Bone marrow (tissue), 2 donors: ENCODE results near the gene PCDH1.
A peak's percentile ranks its signal among the peaks of the same experiment; 100 is the strongest.

Experiments
- DNase-seq, 2 donors: peaks; one replicate each; lab custom pipeline; 2025; lab: John Stamatoyannopoulos, UW

The PCDH1 gene

DNA sequence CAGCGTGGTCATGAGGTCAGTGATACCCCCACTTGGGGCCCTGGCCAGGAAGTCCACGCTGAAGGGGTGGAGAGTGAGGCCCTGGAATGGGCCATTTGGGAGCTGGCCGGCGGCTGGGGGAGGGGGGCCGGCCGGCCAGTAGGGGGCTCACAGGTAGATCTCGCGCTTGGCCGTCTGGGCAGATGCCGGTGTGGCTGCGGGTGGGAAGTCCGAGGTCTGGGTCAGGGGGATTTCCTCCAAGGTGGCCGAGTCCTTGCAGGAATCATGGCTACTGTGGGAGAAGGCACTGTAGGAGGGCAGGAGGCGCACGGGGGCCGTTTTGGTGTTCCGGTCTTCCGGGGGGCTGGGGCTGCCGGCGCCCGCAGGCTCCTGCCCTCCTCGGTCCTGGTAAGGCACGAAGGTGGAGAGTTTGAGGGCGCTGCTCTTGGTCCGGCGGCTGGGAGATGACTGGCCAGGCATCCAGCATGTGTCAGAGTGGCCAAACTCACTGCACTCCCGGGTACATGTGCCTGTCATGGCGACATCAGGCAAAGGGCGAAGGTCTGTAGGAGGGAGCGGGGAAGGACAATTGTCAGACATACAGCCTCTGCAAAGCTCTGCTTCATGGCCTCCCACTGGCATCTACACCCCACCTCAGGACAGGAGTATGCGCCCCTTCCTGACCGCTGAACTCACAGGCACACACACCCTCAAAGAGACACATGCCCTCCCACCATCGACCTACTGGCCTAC lies 24.1 kb downstream of the PCDH1 start:
- DNase-seq, result no peak

DNA sequence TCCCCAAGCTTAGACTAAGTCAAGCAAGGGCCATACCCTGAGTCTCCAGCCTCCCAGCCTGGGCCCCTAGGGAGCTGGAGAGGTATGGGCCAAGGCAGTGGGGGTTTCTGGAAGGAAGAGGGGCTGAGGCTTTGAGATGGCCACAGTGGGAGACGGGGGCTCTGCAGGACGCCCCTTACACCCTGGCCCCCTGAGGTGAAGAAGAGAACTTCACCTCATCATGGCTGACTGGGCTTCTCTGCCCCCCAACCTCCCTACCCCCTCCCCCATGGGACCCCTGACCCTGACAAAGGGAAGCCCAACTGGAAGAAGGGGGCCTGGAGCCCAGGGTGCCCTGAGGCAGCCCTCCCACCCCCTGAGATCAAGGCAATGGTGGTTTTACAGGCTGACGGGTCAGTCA lies 25.8 kb downstream of the PCDH1 start:
- DNase-seq, result no peak

DNA sequence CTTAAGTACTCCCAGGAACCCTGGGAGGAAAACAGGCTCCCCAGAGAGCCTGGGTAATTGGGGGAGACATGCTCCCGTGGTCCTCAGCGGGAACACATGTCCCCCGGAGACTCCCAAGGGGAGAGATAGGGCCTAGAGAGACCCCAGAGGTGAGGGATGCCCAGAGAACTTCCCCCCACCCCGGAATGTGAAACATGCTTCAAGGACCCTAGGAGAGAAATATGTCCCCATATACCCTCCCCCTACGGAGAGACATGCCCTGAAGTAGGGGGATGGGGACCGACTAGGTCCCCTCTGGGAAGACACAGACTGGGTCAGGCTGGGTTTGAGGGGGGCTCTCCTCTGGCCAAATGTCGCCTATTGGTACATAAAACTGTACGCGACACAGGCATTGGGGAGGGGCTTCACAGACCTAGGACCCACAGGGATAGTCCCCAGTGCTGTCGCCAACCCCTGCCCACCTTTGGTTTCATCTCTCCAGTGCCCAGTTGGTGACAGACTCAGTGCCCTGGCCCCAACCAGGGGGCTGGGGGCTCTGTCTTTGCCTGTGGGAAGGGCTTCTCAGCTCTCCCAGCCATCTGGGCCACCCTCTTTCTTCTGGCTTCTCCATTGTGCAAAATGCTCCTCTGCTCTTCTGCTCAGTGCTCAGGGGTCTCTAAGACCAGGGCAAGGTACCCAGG lies 26.9 kb downstream of the PCDH1 start:
- no peak for DNase-seq

DNA sequence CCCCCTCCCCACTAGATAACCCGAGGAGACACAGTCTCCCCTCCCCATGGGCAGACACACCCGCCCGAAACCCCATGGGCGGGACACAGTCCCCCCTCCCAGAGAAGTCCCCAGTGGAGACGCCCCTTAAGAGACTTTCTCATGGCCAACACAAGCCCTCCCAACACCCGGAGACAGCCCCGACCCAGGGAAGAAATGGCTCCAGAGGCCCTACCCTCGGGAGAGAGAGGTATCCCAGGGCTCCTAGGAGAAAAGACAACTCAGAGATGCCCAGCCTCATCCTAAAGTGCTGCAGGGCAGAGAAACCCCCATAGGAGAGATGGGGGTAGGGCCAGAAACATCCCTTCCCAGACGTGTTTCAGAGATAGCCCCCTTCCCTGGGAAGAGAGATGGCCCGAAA lies 27.4 kb downstream of the PCDH1 start:
- DNase-seq, result no peak

DNA sequence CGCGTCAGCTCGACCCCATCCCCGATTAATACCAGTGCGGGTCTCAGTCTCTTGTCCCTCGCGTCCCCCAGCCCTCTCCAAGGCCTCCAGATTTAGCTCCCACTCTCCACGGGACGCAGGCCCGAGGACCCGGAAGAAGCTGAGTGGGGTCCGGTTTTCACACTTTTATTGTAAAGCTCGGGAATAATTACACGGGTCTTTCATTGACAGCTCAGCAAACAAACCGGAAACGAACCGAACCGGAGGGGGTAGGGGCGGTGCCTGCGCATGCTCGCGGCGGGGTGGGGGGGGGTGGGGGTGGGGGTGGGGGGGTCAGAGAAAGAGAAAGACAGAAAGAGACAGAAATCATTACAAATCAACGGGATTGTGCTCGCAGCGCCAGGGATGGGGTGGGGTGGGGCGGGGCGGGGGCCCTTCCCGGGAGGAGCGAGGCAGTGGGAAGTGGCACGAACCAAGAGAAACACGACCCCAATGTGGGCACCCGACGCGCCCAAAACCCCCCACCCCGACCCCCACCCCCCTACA lies 27.9 kb downstream of the PCDH1 start:
- no peak for DNase-seq

DNA sequence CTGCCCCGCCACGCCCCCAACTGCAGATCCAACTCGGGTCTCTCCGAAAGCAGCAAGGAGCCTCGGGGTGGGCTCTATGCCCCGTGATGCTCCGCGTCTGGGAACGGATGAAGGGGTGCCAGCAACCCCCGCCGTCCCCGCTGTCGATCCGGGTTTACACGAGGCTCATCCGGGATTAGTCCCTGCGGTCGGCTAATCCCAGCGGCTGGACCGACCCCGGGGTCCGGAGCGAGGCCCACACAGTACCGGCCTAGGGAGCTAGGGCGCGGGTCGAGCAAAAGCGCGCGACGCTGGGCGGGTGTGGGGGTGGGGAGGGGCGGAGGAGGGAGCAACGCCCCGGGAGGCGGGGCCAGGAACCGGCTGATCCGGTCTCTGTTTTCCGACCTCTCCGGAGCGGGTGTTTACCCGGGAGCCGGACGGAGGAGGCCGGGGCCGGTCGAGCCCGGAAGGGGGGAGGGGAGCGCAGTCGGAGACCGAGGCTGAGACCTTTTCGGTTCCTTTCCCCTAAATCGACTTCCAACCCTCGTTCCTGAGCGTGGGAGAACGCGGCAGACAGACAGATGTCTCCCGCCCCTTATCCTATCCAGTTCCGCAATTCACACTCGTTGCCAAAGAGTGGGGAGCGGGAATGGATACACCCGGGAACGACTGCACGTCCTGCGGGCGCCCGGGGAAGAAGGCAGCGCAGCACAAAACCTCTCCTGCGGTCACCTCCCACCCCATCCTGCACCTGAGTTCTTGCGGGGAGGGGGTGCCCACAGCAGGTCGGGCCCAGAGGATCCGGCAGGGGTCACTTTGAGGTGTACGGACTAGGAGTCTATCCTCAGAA lies 28.6 kb downstream of the PCDH1 start:
- DNase-seq, result peak; percentile 50 to 55

DNA sequence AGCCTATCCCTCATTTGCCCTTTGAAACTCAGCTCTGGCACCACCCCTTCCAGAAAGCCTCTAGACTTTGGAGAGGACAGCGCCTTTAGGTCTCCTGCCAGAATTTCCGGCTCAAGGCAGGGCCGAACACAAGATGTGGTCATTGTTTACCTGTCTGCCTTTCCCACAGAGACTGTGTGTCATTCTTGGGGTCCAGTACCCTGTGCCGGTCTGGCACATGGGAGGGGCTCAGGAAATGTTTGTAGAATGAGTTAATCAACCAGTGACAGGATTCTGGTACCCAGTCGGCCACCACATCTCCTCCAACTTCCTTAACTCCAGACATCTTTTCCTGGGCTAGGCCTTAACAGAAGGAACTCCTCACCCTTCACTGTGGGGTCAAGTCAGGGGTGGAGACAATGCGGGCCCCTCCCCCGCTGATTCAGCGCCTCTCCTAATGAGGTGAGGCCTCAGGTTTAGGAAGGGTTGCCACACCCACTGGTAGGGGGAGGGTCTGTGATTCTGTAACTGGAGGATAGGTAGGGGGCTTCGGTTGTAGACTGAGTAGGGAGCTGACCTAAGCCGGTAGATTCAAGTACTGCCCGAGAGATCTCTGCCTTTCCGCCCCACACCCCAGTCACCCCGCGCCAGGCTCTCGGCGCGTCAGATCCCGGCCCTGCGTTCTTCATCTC lies 29.3 kb downstream of the PCDH1 start:
- peak in 1 of 2 donors; percentile 36 for DNase-seq

DNA sequence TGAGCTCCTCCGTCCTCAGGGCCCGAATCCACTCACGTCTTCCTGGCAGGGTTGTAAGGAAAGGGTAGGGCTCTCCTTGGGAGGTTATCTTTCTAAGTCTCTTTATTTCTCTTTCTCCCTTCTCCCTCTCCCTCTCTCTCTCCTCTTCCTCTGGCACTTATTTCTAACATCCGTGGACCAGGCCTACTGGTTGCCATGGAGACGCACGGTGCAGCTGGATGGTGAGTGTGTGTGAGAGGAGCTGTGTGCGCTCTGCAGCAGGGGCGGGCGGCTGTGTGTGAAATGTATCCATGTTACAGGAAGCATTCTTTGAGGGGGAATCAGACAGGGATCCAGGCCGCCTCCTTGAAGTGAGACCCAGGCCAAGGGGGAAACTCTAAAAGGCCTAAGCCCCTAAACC lies 32.2 kb downstream of the PCDH1 start:
- no peak for DNase-seq

DNA sequence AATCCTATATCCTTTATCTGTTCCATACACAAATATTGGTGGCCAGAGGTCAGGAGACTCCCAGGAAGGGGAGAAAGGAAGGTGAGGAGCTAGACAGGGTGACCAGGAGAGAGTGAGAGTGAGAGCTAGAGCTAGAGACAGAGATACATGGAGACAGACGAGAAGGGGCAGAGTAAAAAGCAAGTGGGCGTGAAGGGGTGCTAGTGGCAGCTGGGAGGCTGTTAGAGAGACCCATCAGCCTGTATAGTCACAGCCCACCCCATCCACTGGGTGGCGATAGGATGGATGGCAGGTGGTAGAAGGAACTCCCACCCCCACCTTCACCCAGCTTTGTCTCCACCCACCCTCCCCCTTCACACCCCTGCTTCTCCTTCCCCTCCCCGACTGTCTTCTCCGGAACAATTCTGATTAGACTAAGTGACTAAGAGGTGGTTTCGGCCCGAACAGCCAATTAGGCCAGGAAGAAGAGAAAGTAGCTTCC lies 32.8 kb downstream of the PCDH1 start:
- DNase-seq, result peak in 1 of 2 donors; percentile 22

DNA sequence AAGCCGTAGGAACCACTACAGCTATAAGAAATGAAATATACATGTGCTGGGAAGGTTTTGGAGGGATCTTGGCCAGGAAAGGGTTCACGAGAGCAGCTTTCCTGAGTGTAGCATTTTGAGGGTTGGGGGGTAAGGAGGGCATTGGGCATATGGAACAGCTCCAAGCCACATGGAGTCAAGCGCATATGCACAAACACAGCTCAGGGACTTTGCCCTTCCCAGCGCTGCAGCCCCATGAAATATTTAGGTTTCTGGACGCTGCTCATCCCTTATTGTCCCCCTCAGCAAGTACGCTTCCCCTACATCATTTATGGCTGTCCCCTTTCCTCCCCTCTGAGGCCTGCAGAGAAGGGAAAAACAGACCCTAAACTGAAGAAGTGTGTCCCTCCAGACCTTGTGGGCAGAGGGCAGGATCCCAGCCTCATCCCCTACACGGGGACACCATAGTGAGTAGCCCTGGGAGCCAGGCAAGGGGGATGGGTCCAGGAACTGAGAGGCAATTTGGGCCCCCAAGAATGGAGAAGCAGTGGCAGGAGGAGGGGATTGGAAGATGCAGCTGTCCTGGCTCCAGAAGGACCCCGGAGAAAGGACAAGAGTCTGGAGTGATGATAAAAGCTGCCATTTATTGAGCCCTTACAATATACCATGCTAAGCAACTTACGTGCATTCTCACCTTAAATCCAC lies 33.7 kb downstream of the PCDH1 start:
- no peak for DNase-seq

DNA sequence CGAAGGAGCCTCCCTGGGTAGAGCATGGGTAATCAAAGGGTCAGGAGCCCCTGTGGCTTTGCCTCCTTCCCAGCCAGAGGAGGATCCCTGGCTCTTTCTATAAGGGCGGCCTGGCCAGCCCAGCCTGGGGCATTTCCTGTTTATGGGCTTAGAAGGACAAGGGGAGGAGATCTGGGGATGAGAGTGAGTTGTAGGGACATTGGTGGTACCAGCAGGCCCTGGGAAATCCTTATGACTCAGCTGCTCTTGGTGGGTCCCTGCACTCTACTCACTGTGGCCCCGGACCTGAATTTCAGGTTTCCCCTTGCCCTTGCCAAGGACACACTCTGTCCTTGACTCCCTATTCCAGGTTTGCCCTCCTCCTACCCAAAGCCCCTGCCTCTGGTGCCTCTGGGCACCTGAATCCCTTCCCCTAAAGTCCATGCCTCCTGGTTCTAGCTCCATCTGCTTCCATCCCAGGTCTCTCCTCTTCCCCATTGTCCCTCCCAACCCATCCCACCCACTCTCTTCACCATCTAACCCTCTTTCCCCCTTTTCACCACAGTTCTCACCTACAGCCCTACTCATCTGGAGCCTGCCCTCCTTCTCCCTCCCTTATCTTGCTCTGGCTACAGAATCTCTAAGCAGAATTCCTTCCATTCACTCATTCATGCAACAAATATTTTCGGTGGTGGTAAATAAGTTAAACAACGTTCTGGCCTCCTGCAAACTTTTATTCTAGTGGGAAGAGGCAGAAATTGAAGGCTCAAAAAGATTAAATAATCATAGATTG lies 34.9 kb downstream of the PCDH1 start:
- no peak for DNase-seq

DNA sequence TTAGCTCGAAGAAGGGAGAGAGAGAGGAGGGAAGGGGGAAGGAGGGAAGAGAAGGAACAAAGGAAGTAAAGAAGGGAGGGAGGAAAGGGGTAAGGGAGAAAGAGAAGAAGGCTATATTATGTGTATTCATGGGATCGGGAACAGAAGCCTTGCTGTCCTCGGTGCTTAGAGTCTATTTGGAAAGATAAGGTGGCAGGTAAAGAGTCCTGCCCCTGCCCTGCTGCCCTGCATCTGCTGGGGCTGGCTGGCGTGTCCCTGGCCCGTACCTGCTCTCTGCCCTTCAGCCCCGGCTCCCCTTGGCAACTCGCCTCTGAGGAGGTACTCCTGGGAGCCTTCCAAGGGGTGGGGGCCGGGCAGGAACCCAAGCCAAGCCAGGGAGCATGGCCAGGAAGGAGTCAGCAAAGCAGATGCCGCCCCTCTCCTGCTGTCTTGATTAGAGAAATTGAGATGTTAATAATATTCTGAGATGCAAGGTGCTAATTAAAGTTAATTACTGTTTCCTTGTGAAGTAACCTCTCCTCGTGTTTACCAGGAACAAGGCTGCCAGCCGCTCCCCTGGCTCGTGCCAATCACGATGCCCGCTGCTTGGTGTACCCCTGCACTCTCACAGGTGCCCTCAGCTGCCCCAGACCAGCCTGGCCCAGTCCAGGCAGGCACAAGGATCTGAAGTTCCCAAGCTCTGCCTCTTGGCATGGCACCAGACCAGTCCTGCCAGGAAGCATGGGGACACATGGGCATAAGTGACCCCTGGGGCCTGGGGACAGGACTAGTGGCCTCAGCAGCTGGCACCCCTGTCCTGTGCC lies 36.6 kb downstream of the PCDH1 start:
- no peak for DNase-seq

DNA sequence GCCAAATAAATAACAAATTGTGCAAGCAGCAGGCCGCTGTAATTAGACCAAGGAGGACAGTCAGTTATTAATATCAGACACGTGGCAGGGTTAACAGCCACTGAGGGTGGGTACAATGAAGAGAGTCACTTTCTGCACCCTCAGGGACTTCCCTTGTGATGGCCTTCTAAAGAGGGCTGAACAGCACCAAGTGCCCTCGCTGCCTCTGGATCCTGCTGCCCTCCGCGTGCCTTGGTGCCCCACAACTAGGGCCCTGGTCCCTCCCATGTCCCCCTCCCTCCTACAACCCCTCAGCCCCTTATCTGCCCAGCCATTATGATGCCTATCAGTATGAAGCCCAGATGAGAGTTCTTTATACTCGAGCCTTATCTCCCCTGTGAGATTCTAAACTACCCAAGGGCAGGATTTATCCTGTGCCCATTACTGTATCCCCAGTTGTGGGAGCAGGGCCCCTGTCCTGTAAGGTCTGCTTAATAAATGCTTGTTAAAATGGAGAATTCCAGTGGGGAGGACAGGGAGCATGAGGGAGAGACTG lies 37.3 kb downstream of the PCDH1 start:
- DNase-seq, result no peak

DNA sequence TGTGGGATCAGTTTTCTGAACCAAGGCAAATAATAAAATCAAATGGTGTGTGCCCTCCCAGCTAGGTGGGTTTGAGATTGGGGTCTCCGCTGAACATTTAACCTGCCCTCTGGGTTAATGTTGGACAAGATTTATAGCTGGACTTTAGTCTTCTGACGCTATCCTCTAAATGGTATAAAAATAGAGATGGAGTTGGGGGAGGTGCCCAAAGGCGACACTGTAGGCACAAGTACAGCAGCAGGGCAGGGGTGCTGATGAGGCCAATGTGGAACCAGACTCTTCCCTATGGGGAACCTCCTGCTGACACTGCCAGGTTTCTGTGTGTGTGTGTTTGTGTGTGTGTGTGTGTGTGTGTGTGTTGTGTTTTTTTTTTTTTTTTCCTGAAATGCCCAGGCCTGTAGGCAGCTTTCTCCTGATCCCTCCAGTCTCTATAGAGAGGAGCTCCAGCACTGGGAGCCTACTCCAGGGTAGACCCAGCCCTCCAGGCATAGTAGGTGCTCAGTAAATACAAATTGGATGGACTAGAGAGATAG lies 37.9 kb downstream of the PCDH1 start:
- DNase-seq, result no peak

DNA sequence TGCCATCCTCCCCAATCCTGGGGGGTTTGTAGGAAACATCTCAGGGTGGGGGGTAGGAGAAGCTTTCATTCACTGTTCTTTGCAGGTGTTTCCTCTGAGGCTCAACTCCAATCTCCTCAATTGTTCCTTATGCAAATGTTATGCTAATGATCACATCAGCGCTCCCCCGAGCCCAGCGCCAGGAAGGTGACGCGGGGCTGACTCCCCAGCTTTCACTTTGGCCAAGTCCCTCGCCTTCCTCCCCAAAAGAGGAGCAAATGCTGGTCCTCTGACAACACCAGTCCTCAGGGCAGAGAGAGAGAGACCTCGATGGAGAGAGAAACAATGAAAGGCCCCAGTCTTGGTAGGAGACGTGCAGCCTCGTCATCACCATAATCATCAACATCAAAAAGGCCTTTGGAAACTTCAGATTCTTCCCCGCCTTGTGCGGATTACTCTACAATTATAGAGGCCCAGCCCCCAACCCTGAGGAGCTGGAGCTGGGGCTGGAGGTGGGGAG lies 39.1 kb downstream of the PCDH1 start:
- peak in 1 of 2 donors; percentile 20 for DNase-seq

DNA sequence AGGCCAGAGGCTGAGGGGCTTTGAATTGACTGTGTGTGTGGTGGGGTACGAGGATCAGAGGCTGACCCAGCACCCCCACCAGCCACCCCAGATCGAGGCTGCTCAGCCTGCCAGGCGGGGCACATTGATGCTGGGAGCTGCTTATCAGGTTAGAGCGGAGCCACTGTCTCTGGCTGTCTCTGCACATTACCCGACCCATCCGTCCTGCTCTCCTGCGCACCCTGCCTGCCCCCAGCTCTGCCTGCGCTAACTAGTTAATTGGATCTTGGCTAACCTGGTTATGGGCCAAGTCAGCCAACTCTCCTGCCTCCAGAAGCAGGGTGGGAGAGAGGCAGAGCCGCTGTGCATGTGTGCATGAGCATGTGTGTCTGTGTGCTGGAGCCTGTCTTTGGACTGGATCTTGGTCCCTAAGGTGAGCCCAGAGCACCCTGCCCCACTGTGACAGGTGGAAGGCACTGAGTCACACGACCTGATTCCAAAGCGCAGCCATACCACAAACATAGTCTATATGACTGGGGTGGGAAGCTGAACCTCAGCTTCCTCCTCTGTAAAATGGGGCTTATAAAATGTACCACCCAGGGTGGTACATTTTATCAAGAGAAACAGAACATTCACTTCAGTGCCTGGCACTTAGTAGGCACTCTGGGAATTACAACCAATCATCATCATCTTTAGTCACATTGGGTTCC lies 39.7 kb downstream of the PCDH1 start:
- no peak for DNase-seq

DNA sequence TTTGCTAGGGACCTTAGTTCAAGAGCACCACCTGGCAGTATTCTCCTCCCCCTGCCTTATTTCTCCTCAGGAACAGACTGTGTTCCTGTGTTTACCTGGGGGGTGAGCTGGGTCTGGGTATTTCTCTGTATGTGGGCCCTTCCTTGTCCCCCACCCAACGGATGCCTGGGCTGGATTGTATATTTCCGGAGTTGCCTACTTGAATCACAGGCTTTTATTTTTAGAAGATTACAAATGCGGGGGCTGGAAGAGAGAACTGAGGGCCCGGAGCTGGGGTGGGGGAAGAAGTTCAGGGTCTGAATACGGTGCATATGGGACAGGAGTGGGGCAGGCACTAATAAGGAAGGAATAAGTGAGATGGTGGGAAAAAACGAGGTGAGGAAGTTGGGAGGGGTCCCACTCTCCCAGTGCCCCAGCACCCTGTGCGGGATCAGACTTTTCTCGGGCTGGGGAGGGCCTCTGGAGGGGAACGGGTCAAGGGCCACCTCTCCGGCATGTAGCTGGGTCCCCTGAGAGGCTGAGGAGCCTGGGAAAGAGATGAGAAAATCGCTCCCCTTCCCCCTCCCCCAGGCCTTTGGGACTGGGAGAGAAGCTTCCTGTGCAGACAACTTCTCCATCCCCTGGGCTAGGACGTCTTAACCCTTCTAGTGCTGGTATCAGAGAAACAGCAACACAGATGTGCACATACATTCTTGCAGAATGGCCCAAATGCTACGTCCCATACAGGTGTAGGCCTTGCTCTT lies 42.1 kb downstream of the PCDH1 start:
- DNase-seq, result peak in 1 of 2 donors; percentile 86

DNA sequence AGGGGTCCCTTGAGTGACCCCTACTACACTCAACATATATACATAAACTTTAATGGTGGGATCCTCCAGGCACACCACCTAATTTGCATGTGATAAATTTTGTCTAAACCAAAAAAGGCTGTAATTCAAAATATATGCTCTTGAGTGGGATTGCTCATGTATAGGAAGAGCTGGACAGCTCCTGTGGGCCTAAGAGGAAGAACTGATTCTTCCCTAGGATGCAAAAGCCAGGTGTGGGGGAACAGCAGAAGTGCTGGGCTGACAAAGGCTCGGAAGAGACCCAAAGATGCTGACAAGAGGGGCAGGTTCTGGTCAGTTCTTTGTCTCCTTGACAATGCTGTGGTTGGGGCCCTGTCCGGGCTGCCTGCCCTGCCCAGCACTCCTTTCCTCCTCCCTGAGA lies 43.9 kb downstream of the PCDH1 start:
- no peak for DNase-seq
